CD4-positive, alpha-beta T cell treated with Interleukin-1 beta for 1 hour (primary cell): ENCODE results near the gene SLC22A8.
"Not testable (repeated sequence)": the region's sequence is repeated elsewhere in the genome, so short reads cannot be mapped to it uniquely, and the experiment has no call there.

Source experiments
- DNase-seq, 2 donors: peaks; one replicate each; pipeline ENCODE4 v3.0.0-alpha.2; 2020 to 2022

The SLC22A8 gene

DNA sequence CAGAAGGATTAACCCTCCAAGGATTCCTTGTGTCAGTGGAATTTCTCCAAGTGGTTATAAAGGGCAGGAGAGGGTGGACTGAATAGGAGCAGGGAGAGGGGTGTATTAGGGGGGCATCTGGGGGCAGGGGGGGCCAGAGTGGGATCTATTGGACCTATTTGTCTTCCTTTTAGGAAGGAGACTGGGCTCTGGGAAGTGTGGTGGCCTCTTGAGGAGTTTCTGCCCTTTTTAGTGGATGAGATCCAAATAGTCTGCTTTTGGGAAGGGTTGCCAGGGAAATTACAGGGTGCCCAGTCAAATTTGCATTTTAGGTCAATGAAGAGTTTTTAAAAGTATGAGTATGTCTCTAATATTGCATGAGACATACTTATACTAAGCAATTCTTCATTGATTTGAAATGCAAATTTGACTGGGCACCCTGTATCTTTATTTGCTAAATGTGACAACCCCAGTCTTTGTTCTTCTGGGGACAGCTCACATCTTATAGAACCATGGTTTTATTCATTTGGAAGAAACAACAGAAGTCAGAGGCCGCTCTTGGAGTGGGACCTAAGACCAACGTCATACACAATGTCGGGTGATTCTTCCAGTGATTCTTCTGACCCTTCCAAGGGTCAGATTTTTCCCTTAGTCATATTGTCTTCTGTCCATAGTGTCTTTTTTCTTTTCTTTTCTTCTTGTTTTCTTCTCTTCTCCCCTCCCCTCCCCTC lies 30.4 kb downstream of the SLC22A8 start:
- DNase-seq, result no peak

DNA sequence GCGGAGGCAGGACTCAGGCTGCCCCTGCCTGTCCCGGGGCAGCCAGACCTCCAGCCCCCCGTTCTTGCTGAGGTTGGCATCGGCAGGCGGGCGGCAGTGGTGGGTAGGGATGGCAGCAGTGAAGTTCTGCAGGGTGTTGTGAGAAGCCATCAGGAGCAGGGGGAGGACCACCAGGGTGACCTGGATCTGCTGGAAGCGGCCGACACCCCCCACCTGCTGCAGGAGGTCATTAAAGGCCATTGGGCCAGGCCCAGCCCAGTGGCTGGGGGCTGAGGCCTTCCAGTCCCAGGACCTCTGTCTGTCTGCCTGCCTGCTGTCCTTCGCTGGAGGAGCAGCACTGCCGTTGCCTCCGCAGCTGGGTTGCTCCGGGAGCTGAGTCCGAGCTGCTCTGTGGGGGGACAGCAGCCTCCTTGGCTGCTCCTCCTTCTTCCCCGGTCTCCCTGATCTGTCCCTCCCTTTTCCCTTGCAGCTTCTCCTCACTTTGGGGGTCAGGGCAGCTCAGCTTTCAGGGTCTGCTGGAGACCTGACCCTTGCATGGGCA lies 31.1 kb downstream of the SLC22A8 start, which contains the start of gene SLC22A6:
Gene SLC22A6 (minus strand): TSS at position 517 of the 541 bp plus-strand sequence. CDS start 277 bp downstream, at position 240.
- no peak for DNase-seq

DNA sequence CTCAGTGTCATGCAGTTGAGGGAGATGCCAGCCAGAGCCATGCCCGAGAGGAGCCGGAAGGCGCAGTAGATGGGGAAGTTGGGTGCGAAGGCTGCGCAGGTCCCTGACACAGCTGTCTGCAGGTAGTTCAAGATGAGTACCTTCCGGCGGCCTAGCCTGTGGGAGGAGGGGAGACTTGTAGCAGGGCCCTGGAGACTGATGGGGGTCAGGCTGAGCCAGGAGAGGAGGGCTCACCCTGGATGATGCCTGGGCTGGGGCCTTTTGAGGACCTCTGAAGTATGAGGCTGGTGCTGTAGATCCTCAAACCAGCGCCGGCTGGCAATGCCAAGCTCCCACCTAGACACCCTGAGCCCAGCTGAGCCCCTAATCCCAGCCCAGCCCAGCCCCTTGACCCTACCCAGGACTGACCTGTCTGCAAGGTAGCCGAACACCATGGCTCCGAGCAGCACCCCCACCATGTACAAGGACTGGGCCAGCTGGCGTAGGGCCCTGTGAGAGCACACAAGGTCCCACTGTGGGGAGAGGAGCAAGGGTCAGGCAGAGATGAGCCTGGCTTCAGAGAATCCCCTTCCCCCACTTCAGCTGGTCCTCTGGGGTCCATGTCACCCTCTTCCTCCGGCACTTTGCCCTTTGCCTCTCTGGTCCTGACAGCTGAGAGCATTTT lies 32.0 kb downstream of the SLC22A8 start:
- no peak for DNase-seq

DNA sequence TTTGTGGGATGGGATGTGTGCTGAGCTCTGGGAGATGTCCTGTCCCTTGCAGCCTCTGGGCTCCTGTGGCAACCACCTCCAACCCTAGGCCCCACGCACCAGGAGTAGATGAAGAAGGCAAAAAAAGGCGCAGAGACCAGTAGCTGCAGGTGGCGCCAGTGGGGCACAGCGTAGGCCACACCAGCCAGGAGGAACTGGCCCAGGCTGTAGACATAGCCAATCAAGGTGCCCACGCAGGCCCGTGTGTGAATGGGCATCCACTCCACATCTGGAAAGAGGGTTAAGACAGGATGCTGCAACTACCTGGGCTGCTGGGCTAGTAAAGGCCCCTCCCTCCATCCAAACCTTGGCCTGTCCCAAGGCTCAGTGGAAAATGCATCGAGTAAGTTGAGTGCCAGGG lies 33.9 kb downstream of the SLC22A8 start:
- no peak for DNase-seq

DNA sequence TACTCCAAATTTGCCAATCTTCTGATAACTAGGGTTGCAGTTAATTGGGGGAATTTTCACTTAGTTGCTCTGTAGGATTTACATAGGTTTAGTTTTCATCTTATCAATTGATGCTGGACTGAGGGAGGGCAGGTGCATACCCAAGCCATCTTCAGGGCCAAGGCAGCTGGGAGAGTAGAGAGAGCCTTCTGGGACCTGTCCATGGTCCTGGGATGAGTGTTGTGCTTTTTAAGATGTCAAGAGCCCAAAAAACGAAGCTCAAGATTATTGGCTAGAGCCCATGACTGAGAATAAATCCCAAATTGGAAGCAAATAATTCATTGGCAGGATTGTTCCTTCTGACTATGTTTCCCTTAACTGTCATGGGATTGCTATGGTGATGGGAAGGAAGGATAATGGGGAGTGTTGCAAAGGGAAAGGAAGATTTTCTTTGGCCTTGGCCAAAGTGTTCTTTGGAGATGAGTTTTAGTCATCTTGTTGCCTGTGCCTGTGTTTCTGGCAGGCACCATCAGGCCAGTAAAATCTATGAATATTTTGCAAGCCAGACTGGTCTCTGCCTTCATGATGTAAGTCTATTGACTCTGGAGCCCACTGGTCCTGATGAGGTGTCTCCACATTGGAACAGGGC lies 35.4 kb downstream of the SLC22A8 start:
- no peak for DNase-seq

DNA sequence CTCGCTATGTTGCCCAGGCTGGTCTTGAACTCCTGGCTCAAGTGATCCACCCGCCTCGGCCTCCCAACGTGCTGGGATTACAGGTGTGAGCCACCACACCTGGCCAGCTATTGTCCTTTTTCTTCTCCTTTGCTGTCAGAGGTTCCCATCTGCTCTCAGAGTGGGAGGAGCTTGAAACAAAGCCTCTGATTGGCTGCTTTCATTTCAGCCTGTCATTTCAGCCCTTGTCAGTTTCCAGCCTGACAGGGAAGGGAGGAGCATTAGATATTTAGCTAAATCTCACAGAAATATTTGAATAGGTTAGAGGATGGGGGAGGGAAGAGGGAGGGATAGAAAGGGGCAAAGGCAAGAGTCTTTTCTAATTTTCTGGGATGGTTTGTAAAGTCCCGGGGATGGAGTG lies 39.5 kb downstream of the SLC22A8 start:
- no peak for DNase-seq

DNA sequence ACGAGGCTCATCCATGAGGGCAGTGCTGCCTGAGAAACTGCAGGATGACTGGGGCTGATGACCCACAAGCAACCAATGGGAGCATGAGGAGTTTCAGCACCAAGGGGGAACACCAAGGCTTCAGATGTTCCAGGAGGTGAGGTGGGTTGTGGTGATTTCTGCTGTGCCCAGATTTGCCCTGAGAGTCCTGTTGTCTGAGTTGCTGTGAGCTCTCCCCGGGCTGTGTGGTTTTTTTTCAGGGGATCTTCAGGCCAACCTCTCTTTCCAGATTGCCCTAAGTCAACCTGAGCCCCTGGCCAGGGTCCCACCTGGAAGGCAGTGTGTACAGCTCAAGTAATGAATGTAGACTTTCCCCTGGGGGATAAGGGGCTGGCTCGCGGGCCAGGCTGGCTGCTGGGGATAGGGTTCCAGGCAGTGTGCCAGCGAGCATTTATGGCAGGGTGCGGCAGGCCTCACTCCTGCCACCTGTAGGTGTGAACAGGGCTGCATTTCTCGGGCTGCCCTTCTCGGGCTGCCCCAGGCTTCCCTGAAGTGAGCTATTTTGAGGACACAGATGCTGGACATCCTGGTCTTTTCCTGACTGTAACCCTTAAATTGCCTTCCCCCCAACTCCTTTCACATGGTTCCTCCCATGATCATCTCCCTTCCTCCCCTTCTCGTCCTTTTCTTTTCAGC lies 40.7 kb downstream of the SLC22A8 start:
- no peak for DNase-seq

DNA sequence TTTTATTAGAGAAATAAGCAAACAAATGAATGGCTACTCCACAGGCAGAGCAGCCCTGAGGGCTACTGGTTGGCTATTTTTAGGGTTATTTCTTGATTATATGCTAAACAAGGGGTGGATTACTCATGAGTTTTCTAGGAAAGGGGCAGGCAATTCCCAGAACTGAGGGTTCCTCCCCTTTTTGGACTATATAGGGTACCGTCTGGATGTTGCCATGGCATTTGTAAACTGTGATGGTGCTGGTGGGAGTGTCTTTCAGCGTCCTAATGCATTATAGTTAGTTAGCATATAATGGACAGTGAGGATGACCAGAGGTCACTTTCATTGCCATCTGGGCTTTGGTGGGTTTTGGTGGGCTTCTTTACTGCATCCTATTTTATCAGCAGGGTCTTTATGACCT lies 50.1 kb downstream of the SLC22A8 start:
- DNase-seq, result no peak

DNA sequence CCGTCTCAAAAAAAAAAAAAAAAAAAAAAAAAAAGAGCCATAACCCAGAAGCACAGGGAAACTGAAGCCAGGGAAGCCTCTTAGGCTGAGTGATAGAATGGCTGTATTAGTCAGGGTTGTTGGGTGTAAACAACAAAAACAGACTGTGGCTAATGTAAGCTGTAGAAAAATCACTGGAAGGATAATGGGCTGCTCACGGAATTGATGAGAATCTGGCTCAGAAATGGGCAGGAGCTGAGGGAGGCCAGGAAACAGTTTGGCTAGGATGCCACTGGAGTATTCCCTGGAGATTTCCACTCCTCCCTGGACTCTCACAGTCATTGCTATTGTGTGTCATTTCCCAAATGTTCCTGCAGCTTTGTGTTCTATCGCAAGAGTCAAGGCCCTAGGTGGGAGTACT lies 53.2 kb downstream of the SLC22A8 start:
- DNase-seq, result no peak

DNA sequence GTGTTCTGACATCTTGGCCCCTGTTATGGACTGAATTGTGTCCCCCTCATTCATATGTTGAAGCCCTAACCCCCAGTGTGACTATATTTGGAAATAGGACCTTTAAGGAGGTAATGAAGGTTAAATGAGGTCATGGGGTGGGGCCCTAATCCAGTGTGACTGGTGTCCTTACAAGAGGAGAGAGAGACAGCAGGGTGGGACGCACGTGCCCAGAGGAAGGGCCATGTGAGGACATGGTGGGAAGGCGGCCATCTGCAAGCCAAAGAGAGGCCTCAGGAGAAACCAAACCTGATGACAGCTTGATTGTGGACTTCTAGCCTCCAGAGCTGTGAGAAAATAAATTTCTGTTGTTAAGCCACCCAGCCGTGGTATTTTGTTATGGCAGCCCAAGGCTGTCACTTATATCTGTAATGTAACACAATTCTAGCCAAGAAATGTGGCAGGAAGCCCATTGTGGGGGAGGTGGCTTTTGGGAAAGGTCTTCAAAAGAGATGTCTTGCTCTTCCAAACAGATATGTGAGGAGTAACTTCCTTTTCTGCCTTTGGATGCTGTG lies 54.5 kb downstream of the SLC22A8 start:
- no peak for DNase-seq

DNA sequence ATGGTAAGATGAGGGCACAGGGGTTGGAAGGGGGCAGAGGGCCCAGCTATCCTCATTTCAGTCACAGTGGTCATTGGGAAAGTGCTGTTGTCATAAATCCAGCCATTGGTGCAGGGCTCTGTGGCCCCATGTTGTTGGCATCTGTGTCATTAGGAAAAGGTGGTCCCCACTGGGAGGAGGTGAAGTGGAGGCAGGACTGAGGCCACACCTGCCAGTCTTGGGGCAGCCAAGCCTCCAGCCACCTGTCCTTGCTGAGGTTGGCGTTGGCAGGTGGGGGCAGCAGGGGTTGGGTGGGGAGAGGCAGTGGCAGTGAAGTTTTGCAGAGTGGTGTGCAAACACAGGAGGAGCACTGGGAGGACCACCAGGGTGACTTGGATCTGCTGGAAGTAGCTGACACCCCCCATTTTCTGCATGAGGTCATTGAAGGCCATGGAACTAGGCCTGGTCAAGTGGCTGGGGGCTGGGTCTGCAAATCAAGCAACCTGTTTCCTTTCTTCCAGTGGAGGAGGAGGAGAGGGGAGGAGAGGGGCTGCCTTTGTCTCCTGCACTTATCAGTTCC lies 56.1 kb downstream of the SLC22A8 start:
- no peak for DNase-seq

DNA sequence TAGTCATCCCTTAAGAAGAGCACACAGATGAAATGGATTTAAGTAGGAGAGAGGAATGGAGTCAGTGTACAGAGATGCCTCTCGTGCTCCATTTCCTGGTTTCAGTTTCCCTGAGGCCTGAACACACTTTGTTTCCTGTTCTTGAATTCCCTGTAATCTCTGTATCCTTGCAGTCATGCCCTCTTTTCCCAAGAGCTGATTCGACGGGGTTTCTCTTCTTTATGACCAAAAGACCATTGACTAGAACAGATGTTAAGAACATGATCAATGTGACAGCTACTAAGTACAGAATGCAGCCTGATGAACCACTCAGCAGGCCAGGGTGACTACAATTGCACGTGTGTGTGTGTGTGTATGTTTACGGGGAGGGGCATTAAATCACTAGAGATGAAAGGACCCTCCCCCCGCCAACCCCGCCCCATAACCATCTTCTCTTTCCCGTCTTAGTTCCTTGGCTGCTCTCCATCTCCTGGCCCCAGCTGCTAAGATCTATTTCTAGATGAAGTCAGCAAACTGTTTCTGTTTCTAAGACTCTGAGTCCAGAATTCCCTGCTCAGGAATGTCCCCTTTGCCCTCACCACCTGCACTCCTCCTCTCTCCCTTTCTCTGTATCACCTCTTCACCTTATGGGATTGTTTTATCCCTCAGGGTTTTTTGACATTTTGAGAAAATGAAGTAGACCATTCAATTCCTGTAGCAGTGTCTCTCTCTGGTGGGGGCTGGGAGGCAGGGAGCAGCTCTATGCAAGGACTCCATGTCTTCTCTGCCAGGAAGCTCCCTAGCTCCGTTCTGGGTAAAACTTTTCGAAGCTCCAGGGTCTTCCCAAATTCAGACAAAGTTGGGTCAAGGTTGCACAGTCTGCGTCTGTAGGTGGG lies 56.9 kb downstream of the SLC22A8 start:
- DNase-seq, result no peak

DNA sequence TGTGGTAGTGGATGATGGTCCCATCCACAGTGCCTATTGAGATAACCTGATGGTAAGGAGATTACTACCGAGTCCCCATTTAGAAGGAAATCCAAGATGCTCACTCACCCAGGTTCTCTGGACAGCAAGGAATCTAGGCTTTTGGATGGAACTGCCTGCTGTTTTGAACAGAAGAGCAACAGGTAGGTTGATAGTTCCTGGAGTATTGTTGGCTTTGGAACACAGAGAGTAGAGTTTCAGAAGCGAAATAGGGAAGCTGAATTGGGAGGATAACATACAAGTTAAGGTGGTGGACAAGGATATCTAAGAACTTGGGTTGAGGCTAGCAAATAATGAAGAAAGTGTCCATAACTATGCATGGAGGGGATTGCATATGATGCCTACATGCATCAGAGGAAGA lies 58.5 kb downstream of the SLC22A8 start:
- DNase-seq, result no peak

DNA sequence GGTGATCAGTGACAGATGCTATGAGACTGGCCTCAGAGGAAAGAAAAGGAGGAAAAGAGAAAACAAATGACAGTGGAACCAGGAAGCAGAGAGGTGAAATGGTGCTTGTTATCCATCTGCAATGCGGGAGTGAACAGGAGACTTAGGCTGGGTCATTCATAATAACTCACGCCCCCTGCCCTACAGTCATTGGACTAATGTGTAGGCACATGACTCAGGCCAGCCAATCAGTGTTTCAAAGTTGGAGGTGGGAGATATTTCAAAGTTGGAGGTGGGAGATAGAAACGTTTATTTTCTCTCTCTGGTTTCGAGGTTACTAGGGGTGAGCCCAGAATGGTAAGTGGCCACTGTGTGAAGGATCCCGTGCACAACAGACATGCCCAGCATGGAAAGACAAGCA lies 61.2 kb downstream of the SLC22A8 start:
- DNase-seq, result no peak

DNA sequence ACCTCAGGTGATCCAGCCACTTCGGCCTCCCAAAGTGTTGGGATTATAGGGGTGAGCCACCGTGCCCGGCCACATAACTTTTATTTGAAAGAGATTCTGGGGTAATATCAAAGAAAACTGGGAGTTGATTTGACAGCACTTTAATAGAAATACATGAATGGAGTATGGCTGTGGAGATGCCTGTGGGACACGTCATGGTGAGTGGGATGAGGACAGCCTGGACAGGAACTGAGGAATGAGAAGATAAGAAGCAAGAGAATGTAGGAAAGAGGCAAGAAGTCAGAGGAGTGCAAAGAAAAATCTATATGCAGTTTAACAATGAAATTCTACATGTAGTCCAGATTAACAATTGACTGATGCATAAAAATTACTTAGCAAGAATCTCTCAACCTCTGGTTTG lies 61.8 kb downstream of the SLC22A8 start:
- no peak for DNase-seq

DNA sequence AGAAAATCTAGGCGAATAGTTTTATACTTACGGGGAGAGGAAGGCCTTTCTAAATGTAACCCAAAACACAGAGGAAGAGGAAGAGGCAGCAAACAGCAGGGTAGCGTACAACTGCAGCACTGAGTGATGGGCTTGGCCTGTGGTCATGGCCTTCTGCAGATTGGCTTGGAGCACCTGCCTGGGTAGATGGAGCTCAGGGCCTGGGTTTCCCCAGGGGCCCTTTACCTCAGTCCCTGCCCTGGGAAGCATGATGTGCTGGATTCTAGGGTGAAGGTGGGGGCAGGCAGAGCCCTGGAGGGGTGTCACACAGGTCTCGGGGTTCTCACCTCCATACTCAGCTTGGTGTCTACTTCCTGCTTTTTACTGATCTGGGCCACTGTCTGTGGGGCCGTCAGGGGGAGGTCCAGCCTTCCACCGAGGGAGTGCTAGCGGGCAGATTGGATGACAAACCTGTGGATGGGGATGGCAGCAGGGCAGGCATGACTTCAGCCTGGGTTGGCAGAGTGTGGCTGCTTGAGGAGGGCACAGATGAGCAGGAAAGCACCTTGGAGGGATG lies 66.8 kb downstream of the SLC22A8 start:
- DNase-seq, result no peak

DNA sequence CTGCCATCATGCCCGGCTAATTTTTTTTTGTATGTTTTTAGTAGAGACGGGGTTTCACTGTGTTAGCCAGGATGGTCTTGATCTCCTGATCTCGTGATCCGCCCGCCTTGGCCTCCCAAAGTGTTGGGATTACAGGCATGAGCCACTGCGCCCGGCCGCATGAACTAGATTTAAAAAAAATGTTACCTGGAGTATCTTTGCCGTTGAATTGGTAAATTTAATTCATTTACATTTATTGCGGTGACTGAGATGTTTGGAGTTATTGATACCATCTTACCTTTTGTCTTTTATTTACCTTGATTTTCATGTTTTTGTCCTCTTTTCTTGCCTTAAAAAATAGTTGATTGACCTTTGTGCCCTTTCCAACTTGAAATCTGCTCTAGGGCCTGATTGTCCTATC lies 70.1 kb downstream of the SLC22A8 start:
- DNase-seq, result not testable (repeated sequence)
